Measurements from ENCODE around the gene TBC1D10B. TPM values are rescaled to one million over a fixed set of nuclear protein-coding genes. Genes with fewer than 3 reads are reported as not detected.

The TBC1D10B gene
- total RNA-seq, 2 experiments from 2014 or later, result 69.2 TPM

GRCh38 chr16:30395992-30396585 is 25.8 kb upstream of the TBC1D10B start:
- Mint-ChIP-seq H3K4me3 (peak overlapping the region; percentile 83), H3K36me3 (ENCODE audit: low read depth) (peaks cover 20% of the 10 kb centered on the region), H3K27me3 (no peaks in the 10 kb centered on the region), H3K4me1 (peaks cover 43% of the 10 kb centered on the region), H3K27ac (peak overlapping the region; percentile 51), H3K9me3 (no peaks in the 10 kb centered on the region)
- POLR2A ChIA-PET, result interaction anchor here (1.1 to 5.6 kb wide), 12 partner anchors 9 to 138 kb away, joined by 3 to 64 read pairs (median 5); partner anchors contain the start of genes SEPTIN1 and ZNF771
- no peak for DNase-seq
- CTCF ChIA-PET, result interaction anchor here (0.7 to 2.6 kb wide), 9 partner anchors 11 to 199 kb away, joined by 3 to 17 read pairs (median 6); partner anchors contain the start of genes DCTPP1, SEPTIN1 and ZNF771

DNA sequence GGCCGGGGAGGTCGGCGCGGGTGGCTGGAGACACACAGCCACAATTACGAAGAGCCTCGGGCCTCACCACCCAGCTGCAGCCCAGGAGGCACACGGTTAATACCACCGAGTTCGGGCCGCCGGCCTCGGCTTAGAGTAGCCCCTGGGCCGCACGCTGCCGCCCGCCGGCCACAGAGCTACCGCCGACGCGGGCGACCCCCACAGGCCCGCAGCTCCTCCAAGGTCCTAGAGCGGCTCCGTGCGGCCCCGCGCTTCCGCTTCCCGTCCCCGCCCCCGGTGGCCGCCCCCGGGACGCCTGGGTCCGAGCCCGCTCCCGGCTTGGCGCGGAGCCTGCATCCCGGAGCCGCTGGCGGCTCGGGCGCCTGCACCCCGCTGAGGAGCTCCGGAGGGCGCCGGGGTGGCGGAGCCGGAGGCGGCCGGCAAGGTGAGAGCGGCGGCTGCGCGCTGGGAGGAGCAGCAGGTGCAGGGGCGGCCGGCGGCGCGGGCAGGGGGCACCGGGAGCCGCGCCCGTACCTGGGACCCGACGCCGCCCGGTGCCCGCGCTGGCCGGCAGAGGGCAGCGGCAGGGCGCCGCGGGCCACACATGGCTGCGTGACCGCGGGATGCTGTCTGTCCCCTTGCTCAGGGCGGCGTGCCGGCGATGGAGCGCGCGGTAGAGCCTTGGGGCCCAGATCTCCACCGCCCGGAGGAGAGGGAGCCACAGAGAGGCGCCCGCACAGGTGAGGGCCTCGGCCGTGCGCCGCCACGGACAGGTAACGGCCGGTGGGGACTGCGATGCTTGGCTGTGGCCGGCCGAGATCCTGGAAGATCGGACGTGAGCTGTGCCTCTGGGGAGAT is 25.1 kb upstream of the TBC1D10B start, which contains the start of gene ZNF48:
TSS of gene ZNF48 (plus strand) at position 266 of the 837 bp plus-strand sequence. CDS start at position 641, 375 bp downstream.
- DNase-seq, result peak; percentile 59
- peaks cover 20% of the 10 kb centered on the region for H3K36me3 Mint-ChIP-seq (ENCODE audit: low read depth)
- no peaks in the 10 kb centered on the region for H3K27me3 Mint-ChIP-seq
- CTCF ChIA-PET, result interaction anchor here (1.0 to 2.6 kb wide), 10 partner anchors 12 to 34 kb away, joined by 3 to 17 read pairs (median 6); partner anchors contain the start of genes DCTPP1, SEPTIN1 and ZNF771
- POLR2A ChIA-PET, result interaction anchor here (1.0 to 5.6 kb wide), 13 partner anchors 9 to 139 kb away, joined by 3 to 64 read pairs (median 5); partner anchors contain the start of genes SEPTIN1 and ZNF771
- H3K9me3 Mint-ChIP-seq, result no peaks in the 10 kb centered on the region
- H3K27ac Mint-ChIP-seq, result peak within 1 kb of the TSS; percentile 63
- H3K4me1 Mint-ChIP-seq, result peaks cover 37% of the 10 kb centered on the region
- peak within 1 kb of the TSS; percentile 84 for H3K4me3 Mint-ChIP-seq

DNA sequence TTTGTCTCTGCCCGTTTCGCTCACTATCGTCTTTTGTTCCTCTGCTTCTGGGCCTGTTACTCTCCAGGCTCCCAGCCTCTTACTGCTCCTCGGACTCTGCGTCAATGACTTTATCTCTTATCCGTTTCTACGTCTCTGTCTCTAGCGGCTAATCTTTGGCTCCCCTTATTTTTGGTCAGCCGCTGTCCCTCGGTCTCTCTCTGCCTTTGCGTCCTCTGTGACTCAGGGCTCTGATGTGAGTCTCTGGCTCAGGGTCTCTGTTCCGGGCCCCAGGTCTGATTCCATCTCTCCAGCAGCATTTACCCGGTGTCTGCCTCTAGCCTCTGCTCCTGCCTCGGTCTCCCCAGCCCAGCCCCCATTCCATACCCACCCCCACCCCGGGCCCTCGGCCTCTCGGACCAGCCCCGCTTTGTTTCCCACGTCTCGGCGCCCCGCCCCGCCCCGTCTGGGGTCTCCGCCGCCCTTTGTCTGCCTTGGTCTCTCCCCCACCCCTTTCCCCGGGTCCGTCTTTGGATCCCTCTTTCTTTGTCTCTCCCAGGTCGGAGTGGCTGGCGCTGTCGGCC is 24.4 kb upstream of the TBC1D10B start:
- ChIA-PET POLR2A (interaction anchor here (1.0 to 5.6 kb wide), 11 partner anchors 10 to 139 kb away, joined by 3 to 64 read pairs (median 5); partner anchors contain the start of genes SEPTIN1 and ZNF771), CTCF (interaction anchor here (1.0 to 2.6 kb wide), 8 partner anchors 12 to 35 kb away, joined by 3 to 17 read pairs (median 6); partner anchors contain the start of genes DCTPP1, SEPTIN1 and ZNF771)
- no peak for DNase-seq
- H3K27me3 Mint-ChIP-seq, result no peaks in the 10 kb centered on the region
- H3K36me3 Mint-ChIP-seq (ENCODE audit: low read depth), result peaks cover 20% of the 10 kb centered on the region
- peaks cover 32% of the 10 kb centered on the region for H3K4me1 Mint-ChIP-seq
- peak overlapping the region; percentile 63 for H3K27ac Mint-ChIP-seq
- peak overlapping the region; percentile 84 for H3K4me3 Mint-ChIP-seq
- H3K9me3 Mint-ChIP-seq, result no peaks in the 10 kb centered on the region

GRCh38 chr16:30383521-30383920 is 13.2 kb upstream of the TBC1D10B start:
- Mint-ChIP-seq H3K36me3 (ENCODE audit: low read depth) (peaks cover 34% of the 10 kb centered on the region), H3K27me3 (no peaks in the 10 kb centered on the region), H3K4me3 (peak overlapping the region; percentile 82), H3K4me1 (peaks cover 46% of the 10 kb centered on the region), H3K9me3 (no peaks in the 10 kb centered on the region), H3K27ac (peak overlapping the region; percentile 99)
- CTCF ChIA-PET, result interaction anchor here (1.0 to 4.3 kb wide), 9 partner anchors 12 to 291 kb away, joined by 3 to 50 read pairs (median 5); partner anchors contain the start of genes DCTPP1, ITGAL, TBC1D10B and TBX6
- POLR2A ChIA-PET, result interaction anchor here (0.8 to 5.5 kb wide), 23 partner anchors 9 to 318 kb away, joined by 3 to 64 read pairs (median 8); partner anchors contain the start of genes ALDOA, CD2BP2, CORO1A and ITGAL
- no peak for DNase-seq

- POLR2A ChIA-PET, result interaction anchor here (0.9 to 5.5 kb wide), 31 partner anchors 10 to 316 kb away, joined by 3 to 64 read pairs (median 6); partner anchors contain the start of genes ALDOA, CD2BP2, CORO1A and DCTPP1
- H3K27ac Mint-ChIP-seq, result peak within 1 kb of the TSS; percentile 99
- H3K9me3 Mint-ChIP-seq, result no peaks in the 10 kb centered on the region
- H3K4me1 Mint-ChIP-seq, result peaks cover 54% of the 10 kb centered on the region
- peaks cover 38% of the 10 kb centered on the region for H3K36me3 Mint-ChIP-seq (ENCODE audit: low read depth)
- DNase-seq, result peak; percentile 89
- H3K27me3 Mint-ChIP-seq, result no peaks in the 10 kb centered on the region
- CTCF ChIA-PET, result interaction anchor here (0.8 to 4.3 kb wide), 11 partner anchors 11 to 290 kb away, joined by 3 to 50 read pairs (median 4); partner anchors contain the start of genes DCTPP1, ITGAL, TBC1D10B and TBX6
- H3K4me3 Mint-ChIP-seq, result peak within 1 kb of the TSS; percentile 82
These were observed 12.0 kb upstream of the TBC1D10B start, which contains the start of gene SEPTIN1 for GRCh38 chr16:30382111-30382881. Gene SEPTIN1, minus strand, starts transcription at chr16:30382561. Its CDS starts 19 bp downstream, at chr16:30382542.

DNA sequence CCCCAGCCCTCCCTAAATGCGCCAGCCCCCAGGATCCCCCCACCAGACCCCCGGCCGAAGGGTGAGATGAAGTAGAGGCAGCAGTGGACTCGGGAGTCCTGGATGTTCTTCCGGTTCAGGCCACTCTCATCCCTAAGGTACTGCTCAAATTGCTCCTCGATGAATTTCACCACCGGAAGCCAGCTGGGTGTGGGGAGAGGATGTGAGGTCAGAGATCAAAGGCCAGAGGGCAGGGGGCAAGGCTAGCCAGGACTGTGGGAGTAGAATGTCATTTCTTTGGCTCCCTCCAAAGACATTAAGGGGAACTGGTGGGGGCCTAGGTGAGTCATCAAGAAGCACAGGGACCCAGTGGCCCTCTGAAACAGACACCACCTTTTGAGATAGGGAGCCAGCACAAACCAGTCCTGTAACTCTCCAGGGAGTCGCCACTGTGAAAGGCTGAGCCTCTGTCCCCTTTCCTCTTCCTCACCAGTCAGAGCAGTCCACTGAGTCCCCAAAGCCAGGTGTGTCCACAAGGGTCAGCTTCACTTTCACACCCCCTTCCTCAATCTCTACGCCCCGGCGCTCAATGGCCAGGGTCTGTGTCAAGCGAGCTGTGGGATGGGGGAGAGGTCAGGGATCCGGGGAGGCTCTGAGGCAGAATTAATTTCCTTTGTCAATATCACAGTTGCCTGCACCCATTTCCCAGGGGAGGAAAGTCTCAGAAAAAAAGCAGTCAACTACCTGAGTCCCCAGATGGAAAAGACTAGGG is 11.2 kb upstream of the TBC1D10B start:
- Mint-ChIP-seq H3K27ac (peak overlapping the region; percentile 99), H3K4me1 (peaks cover 57% of the 10 kb centered on the region), H3K9me3 (no peaks in the 10 kb centered on the region), H3K4me3 (peak overlapping the region; percentile 82), H3K36me3 (ENCODE audit: low read depth) (peaks cover 38% of the 10 kb centered on the region), H3K27me3 (no peaks in the 10 kb centered on the region)
- CTCF ChIA-PET, result interaction anchor here (1.3 to 4.3 kb wide), 3 partner anchors 10 to 27 kb away, joined by 6 to 50 read pairs (median 24); partner anchors contain the start of genes TBC1D10B, ZNF48 and ZNF771
- peak; percentile 76 for DNase-seq
- POLR2A ChIA-PET, result interaction anchor here (1.1 to 5.5 kb wide), 16 partner anchors 10 to 316 kb away, joined by 3 to 64 read pairs (median 16); partner anchors contain the start of genes ALDOA, CD2BP2, CORO1A and ITGAL

GRCh38 chr16:30380803-30381208 is 10.5 kb upstream of the TBC1D10B start:
- Mint-ChIP-seq H3K9me3 (no peaks in the 10 kb centered on the region), H3K27ac (peak overlapping the region; percentile 99), H3K4me3 (peak overlapping the region; percentile 82), H3K4me1 (peaks cover 57% of the 10 kb centered on the region), H3K36me3 (ENCODE audit: low read depth) (peaks cover 38% of the 10 kb centered on the region), H3K27me3 (no peaks in the 10 kb centered on the region)
- POLR2A ChIA-PET, result interaction anchor here (2.9 to 5.5 kb wide), 7 partner anchors 10 to 38 kb away, joined by 17 to 64 read pairs (median 25); partner anchors contain the start of genes CD2BP2, TBC1D10B and ZNF48
- DNase-seq, result no peak
- CTCF ChIA-PET, result interaction anchor here (1.3 kb wide), 1 partner anchor 15 kb away, joined by 6 read pairs; the partner anchor contains the start of gene ZNF48

- peak overlapping the region; percentile 93 for H3K4me3 Mint-ChIP-seq
- peaks cover 57% of the 10 kb centered on the region for H3K4me1 Mint-ChIP-seq
- no peak for DNase-seq
- CTCF ChIA-PET, result interaction anchor here (0.6 to 1.3 kb wide), 3 partner anchors 9 to 57 kb away, joined by 3 to 6 read pairs (median 4); partner anchors contain the start of gene ZNF48
- H3K36me3 Mint-ChIP-seq (ENCODE audit: low read depth), result peaks cover 38% of the 10 kb centered on the region
- H3K27me3 Mint-ChIP-seq, result no peaks in the 10 kb centered on the region
- peak overlapping the region; percentile 99 for H3K27ac Mint-ChIP-seq
- POLR2A ChIA-PET, result interaction anchor here (2.9 to 5.5 kb wide), 5 partner anchors 9 to 38 kb away, joined by 17 to 64 read pairs (median 20); partner anchors contain the start of genes TBC1D10B and ZNF48
- H3K9me3 Mint-ChIP-seq, result no peaks in the 10 kb centered on the region
These were observed 9.9 kb upstream of the TBC1D10B start for GRCh38 chr16:30380072-30380802.

- H3K27ac Mint-ChIP-seq, result peak overlapping the region; percentile 99
- CTCF ChIA-PET, result interaction anchor here (0.6 to 1.7 kb wide), 3 partner anchors 8 to 56 kb away, joined by 3 to 5 read pairs (median 4); no protein-coding TSS in a partner anchor
These were observed 9.0 kb upstream of the TBC1D10B start for GRCh38 chr16:30379158-30379783.

More at GRCh38 chr16:30379158-30379783, 9.0 kb upstream of the TBC1D10B start:
- Mint-ChIP-seq H3K27me3 (no peaks in the 10 kb centered on the region), H3K36me3 (ENCODE audit: low read depth) (peaks cover 38% of the 10 kb centered on the region), H3K4me3 (peak overlapping the region; percentile 93), H3K4me1 (peaks cover 56% of the 10 kb centered on the region), H3K9me3 (no peaks in the 10 kb centered on the region)
- POLR2A ChIA-PET, result interaction anchor here (1.5 to 5.5 kb wide), 6 partner anchors 8 to 195 kb away, joined by 3 to 64 read pairs (median 18); partner anchors contain the start of genes CORO1A, TBC1D10B, ZNF48 and ZNF771
- DNase-seq, result no peak
